GM12891 (cell line): ENCODE data around the gene BRSK2.
"Not testable (repeated sequence)": the region's sequence is repeated elsewhere in the genome, so short reads cannot be mapped to it uniquely, and the experiment has no call there.

ENCODE experiments used
- PAX5 ChIP-seq: IDR thresholded peaks from 2 replicates; pipeline ENCODE4 v1.6.1; 2011; ENCODE audit warnings: low read length, moderate library complexity, mild to moderate bottlenecking; ENCODE audit not compliant: insufficient read depth, severe bottlenecking
- POLR2A ChIP-seq: IDR thresholded peaks from 2 replicates; pipeline ENCODE4 v1.6.1; 2011; ENCODE audit warnings: low read depth, low read length, control low read depth
- POLR2AphosphoS5 ChIP-seq: IDR thresholded peaks from 2 replicates; pipeline ENCODE4 v1.6.1; 2011; ENCODE audit warnings: low read depth, low read length, control low read depth
- POU2F2 ChIP-seq: IDR thresholded peaks from 2 replicates; pipeline ENCODE4 v1.6.1; 2011; ENCODE audit warnings: low read depth, mild to moderate bottlenecking, control low read depth, low read length, moderate library complexity
- TAF1 ChIP-seq: IDR thresholded peaks from 2 replicates; pipeline ENCODE4 v1.6.1; 2011; ENCODE audit warnings: low read depth, low read length, control low read depth

GRCh38 chr11:1510351-1510750 lies 120.6 kb downstream of the BRSK2 start:
- TF ChIP-seq POLR2AphosphoS5, POLR2A, TAF1, POU2F2, PAX5: not testable (repeated sequence)
